HCT116 (cell line): ENCODE measurements around the gene USP32. TPM values are rescaled to one million over a fixed set of nuclear protein-coding genes. Genes with fewer than 3 reads are reported as not detected.
"Not testable (repeated sequence)": the region's sequence is repeated elsewhere in the genome, so short reads cannot be mapped to it uniquely, and the experiment has no call there.

Source experiments
- ATAC-seq: fragments of 200-7000 bp; cut with Tn5 transposase; 2 replicates; pipeline ENCODE4 v1.9.1; 2020; ENCODE audit warnings: mild to moderate bottlenecking, moderate library complexity
- BruUV-seq: library from RNA; stranded (reverse); fragments of 400-500 nt; replicated peaks from 2 replicates; lab custom pipeline; 2021; lab: Mats Ljungman, UMichigan
- CTCF ChIA-PET: fragments of 300-600 bp; sonication (Branson Sonifier 250); formaldehyde crosslinking; loops from one replicate; lab custom pipeline; 2021; ENCODE audit warnings: antibody characterized with exemption; lab: Charles Lee
- POLR2A ChIA-PET: fragments of 300-600, 350-600 bp; sonication (Branson Sonifier 250); formaldehyde crosslinking; loops from one replicate; lab custom pipeline; 2021; ENCODE audit warnings: antibody characterized with exemption; lab: Charles Lee
- RAD21 ChIA-PET, 2 experiments: fragments of 300-600 bp; sonication (Branson Sonifier 250); formaldehyde crosslinking; loops; one replicate each; lab custom pipeline; 2023; ENCODE audit warnings: low total read pairs in 2 of 2; ENCODE audit not compliant: uncharacterized antibody in 2 of 2, unreplicated experiment in 2 of 2, low non-redundant PET in 1 of 2; lab: Charles Lee
- DNase-seq: peaks from one replicate; pipeline ENCODE4 v3.0.0-alpha.2; 2010; ENCODE audit warnings: low read depth, low spot score
- H2AFZ ChIP-seq: fragments of 200-600 bp; shearing (Covaris generic), sonication (generic); 2 replicates; pipeline ENCODE4 v1.6.1; 2017; ENCODE audit warnings: low read depth, mixed run types, mixed read lengths, antibody characterized with exemption, low read length; ENCODE audit not compliant: poor library complexity, severe bottlenecking
- H3K27ac ChIP-seq: 2 replicates; pipeline ENCODE4 v1.5.1; 2012; ENCODE audit warnings: low read depth, low read length
- H3K27me3 ChIP-seq: fragments of 200-600 bp; sonication (generic); 2 replicates; pipeline ENCODE4 v1.6.1; 2016; ENCODE audit warnings: mixed run types, low read length, mixed read lengths; ENCODE audit not compliant: insufficient read depth
- H3K36me3 ChIP-seq, 2 experiments: fragments of 200-500 bp in 1 of 2; fragments of 200-600 bp in 1 of 2; sonication (Bioruptor generic) in 1 of 2; sonication (generic) in 1 of 2; 2 replicates each; pipeline versions ENCODE4 v1.5.1 to v1.6.1; 2014 to 2016; ENCODE audit warnings: low read length in 2 of 2, inconsistent platforms in 1 of 2, mixed read lengths in 1 of 2, mixed run types in 1 of 2; ENCODE audit not compliant: insufficient read depth in 2 of 2, control insufficient read depth in 1 of 2
- H3K4me1 ChIP-seq, 2 experiments: fragments of 200-600 bp in 1 of 2; sonication (generic) in 1 of 2; 2 replicates each; pipeline versions ENCODE4 v1.5.1 to v1.6.1; 2012 to 2017; ENCODE audit warnings: low read length in 2 of 2, inconsistent platforms in 1 of 2, mild to moderate bottlenecking in 1 of 2, mixed read lengths in 1 of 2, mixed run types in 1 of 2, moderate library complexity in 1 of 2; ENCODE audit not compliant: insufficient read depth in 2 of 2, control insufficient read depth in 1 of 2
- H3K4me2 ChIP-seq: fragments of 200-600 bp; sonication (generic); 2 replicates; pipeline ENCODE4 v1.6.1; 2017; ENCODE audit warnings: mixed run types, low read length, mixed read lengths
- H3K4me3 ChIP-seq, 2 experiments: fragments of 200-600 bp in 1 of 2; sonication (generic) in 1 of 2; replicated peaks in 1 of 2; 2 replicates each; pipeline ENCODE4 v1.5.1; 2011 to 2016; ENCODE audit warnings: low read length in 2 of 2, control low read depth in 1 of 2, low read depth in 1 of 2, mild to moderate bottlenecking in 1 of 2, mixed read lengths in 1 of 2, mixed run types in 1 of 2
- H3K79me2 ChIP-seq: fragments of 200-600 bp; sonication (generic); 2 replicates; pipeline ENCODE4 v1.6.1; 2017; ENCODE audit warnings: mild to moderate bottlenecking, mixed run types, low read length, moderate library complexity, mixed read lengths; ENCODE audit not compliant: insufficient read depth
- H3K9ac ChIP-seq: fragments of 200-600 bp; sonication (generic); 2 replicates; pipeline ENCODE4 v1.6.1; 2016; ENCODE audit warnings: low read length, mixed read lengths
- H3K9me2 ChIP-seq: fragments of 200-600 bp; sonication (generic), shearing (Covaris generic); 2 replicates; pipeline ENCODE4 v1.6.1; 2017; ENCODE audit warnings: mixed run types, mild to moderate bottlenecking, moderate library complexity; ENCODE audit not compliant: insufficient read depth
- H3K9me3 ChIP-seq, 2 experiments: fragments of 200-500 bp in 1 of 2; fragments of 200-600 bp in 1 of 2; sonication (Bioruptor generic) in 1 of 2; sonication (generic) in 1 of 2; 2 replicates each; pipeline ENCODE4 v1.6.1; 2014 to 2017; ENCODE audit warnings: low read length in 2 of 2, mixed read lengths in 2 of 2, inconsistent platforms in 1 of 2, low read depth in 1 of 2, mild to moderate bottlenecking in 1 of 2, mixed run types in 1 of 2, moderate library complexity in 1 of 2; ENCODE audit not compliant: control insufficient read depth in 1 of 2, insufficient read depth in 1 of 2
- H4K20me1 ChIP-seq: fragments of 200-600 bp; sonication (generic), shearing (Covaris generic); 2 replicates; pipeline ENCODE4 v1.6.1; 2017; ENCODE audit warnings: mixed run types, mild to moderate bottlenecking, moderate library complexity; ENCODE audit not compliant: insufficient read depth
- CBX3 ChIP-seq: IDR thresholded peaks from 2 replicates; pipeline ENCODE4 v1.6.1; 2012; ENCODE audit warnings: low read depth
- CTCF ChIP-seq, 3 experiments: fragments of 200-600 bp in 1 of 3; sonication (generic) in 1 of 3; IDR thresholded peaks in 2 of 3; conservative IDR thresholded peaks in 1 of 3; 2 replicates each; pipeline ENCODE4 v1.5.1; 2012 to 2017; ENCODE audit warnings: low read depth in 2 of 3, low read length in 2 of 3, antibody characterized with exemption in 1 of 3, borderline replicate concordance in 1 of 3, control low read depth in 1 of 3, mild to moderate bottlenecking in 1 of 3, mixed read lengths in 1 of 3, mixed run types in 1 of 3, moderate library complexity in 1 of 3; ENCODE audit not compliant: insufficient read depth in 1 of 3
- intact Hi-C: fragments of 100-400 bp; cut with micrococcal nuclease; formaldehyde crosslinking; loops from 2 replicates; pipeline ENCODE4 v1.10.0; 2022
- total RNA-seq: library from RNA; stranded (reverse); gene quantifications from one replicate; pipeline ENCODE4 v1.2.1, GENCODE V29; 2021; ENCODE audit not compliant: unreplicated experiment

Gene USP32
- total RNA-seq, 1 experiment from 2014 or later = 67.0 TPM

DNA sequence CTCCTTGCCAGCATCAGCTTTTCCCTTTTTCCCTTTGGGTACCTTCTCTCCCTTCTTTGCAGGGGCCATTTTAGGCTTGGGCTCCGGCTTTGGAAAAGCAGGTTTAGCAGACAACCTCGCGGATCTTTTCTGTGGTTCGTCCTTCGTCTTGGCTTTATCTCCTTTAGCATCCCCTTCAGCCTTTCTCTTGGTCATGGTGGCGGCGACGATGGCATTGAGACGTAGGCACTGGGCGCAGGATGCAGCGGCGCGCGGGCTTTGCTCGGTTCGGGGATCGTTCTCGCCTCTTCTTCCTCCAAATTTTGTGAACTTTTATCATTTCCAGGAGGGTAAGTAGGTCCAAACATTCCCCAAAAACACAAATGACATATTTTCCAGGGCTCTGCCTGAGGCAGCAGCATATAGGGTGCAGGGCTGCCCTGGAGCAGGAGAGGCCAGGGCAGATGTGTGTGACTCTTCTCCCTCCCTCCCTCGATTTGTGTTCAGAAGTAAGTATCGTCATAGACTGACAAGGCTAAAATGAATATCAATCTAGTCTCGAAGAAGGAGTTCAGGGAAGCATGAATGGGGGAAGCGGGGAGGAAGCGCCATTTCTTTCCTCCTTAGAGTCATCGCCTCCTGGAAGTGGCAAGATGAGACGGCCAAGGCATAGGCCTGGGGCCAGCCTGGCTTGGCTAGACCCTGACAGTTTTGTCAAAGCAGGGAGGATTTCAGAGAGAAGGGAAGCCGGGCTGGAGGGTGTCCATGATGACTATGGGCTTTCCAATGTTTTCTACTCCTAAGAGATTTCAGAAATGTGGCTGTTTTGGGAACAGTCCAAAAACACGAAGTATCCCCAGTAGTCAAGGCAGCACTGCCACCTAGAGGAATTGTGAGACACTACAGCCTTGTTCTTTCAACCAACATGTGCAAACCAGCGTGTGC lies 43.6 kb upstream of the USP32 start (continued):
- peak; percentile 95 to 99 (median 97) for TF ChIP-seq CTCF (IDR thresholded peaks at IDR 0.05 in 2 of 3, conservative IDR thresholded peaks at IDR 0.05 in 1 of 3; ENCODE audit: borderline replicate concordance in 1 of 3, insufficient read depth in 1 of 3, low read depth in 2 of 3, low read length in 2 of 3)

DNA sequence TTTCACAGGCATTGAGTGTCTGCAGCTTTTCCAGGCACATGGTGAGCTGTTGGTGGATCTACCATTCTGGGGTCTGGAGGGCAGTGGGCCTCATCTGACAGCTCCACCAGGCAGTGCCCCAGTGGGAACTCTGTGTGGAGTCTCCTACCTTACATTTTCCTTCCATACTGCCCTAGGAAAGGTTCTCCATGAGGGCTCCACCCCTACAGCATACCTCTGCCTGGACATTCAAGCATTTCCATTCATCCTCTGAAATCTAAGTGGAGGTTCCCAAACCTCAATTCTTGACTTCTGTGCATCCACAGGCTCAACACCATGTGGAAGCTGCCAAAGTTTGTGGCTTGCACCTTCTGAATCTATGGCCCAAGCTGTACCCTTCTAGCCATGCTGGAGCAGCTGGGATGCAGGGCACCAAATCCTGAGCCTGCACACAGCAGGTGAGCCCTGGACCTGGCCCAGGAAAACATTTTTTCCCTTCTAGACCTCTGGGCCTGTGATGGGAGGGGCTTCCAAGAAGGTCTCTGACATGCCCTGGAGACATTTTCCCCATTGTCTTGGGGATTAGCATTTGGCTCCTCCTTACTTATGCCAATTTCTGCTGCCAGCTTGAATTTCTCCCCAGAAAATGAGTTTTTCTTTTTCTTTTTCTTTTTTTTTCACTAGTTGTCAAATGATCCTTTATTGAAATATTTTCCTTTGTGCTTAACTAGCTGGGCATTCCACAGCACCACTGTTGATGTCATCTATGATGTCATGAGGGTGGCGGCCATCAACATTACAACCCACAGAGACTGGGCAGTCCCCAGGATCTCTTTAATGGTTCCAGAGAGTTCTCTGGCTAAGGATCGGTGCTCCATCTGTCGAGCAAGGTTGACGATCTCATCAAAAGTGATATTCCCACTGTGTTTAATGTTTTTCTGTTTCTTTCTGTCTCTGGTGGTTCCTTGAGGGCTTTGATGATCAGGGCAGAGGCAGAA lies 41.4 kb upstream of the USP32 start:
- H3K9me2 ChIP-seq, H3K4me1 ChIP-seq, CTCF ChIA-PET, ATAC-seq, H3K9me3 ChIP-seq, H3K36me3 ChIP-seq, H3K79me2 ChIP-seq, BruUV-seq, H3K27me3 ChIP-seq, POLR2A ChIA-PET, H3K4me2 ChIP-seq, RAD21 ChIA-PET, H3K4me3 ChIP-seq, DNase-seq, H3K27ac ChIP-seq, H4K20me1 ChIP-seq, H3K9ac ChIP-seq, H2AFZ ChIP-seq: not testable (repeated sequence)
- intact Hi-C loops = loop anchor here (5.0 to 10.0 kb wide), 2 partner anchors 329 to 396 kb away; no protein-coding TSS in a partner anchor
- 0 out of 2 replicates have a peak, but pooled peaks have one; percentile 23 for TF ChIP-seq CBX3

DNA sequence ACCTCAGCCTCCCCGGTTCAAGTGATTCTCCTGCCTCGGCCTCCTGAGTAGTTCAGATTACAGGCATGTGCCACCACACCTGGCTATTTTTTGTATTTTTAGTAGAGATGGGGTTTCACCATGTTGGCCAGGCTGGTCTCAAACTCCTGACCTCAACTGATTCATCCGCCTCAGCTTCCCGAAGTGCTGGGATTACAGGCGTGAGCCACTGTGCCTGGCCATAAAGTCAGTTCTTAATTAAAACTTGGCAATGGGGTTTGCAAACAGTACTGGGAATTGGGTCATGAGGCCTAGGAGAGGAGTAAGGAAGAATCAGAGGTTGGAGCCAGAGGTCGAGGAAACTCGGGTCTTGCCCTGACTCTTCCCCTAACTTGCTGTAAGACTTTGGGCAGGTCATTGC lies 38.6 kb upstream of the USP32 start:
- H3K27me3 ChIP-seq, CTCF ChIA-PET, H3K9me2 ChIP-seq, POLR2A ChIA-PET, DNase-seq, H4K20me1 ChIP-seq, H3K79me2 ChIP-seq, H3K4me1 ChIP-seq, H3K4me3 ChIP-seq, RAD21 ChIA-PET, H3K9me3 ChIP-seq, H3K27ac ChIP-seq, H3K4me2 ChIP-seq, BruUV-seq, H3K9ac ChIP-seq, ATAC-seq, H3K36me3 ChIP-seq, H2AFZ ChIP-seq: not testable (repeated sequence)
- intact Hi-C loops = loop anchor here (5.0 to 10.0 kb wide), 2 partner anchors 326 to 393 kb away; no protein-coding TSS in a partner anchor

DNA sequence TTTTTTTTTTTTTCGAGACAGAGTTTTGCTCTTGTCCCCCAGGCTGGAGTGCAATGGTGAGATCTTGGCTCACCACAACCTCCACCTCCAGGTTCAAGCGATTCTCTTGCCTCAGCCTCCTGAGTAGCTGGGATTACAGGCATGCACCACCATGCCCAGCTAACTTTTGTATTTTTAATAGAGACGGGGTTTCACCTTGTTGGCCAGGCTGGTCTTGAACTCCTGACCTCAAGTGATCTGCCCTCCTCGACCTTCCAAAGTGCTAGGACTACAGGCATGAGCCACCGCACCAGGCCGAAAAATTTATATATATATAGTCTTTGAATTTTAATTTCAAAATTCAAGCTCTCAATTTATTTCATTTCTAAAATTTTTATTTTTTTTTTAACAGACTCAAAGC lies 36.6 kb upstream of the USP32 start:
- H3K27me3 ChIP-seq, H3K9me2 ChIP-seq, BruUV-seq, CTCF ChIA-PET, H2AFZ ChIP-seq, H3K4me1 ChIP-seq, H3K9me3 ChIP-seq, H3K79me2 ChIP-seq, DNase-seq, intact Hi-C loops, H3K4me2 ChIP-seq, H3K27ac ChIP-seq, H3K9ac ChIP-seq, RAD21 ChIA-PET, H3K36me3 ChIP-seq, ATAC-seq, H3K4me3 ChIP-seq, H4K20me1 ChIP-seq: not testable (repeated sequence)
- POLR2A ChIA-PET = interaction anchor here (0.6 to 0.7 kb wide), 2 partner anchors 23 to 115 kb away, joined by 3 to 5 read pairs; no protein-coding TSS in a partner anchor
